ENCODE data around the gene BAIAP3. TPM values are rescaled to one million over a fixed set of nuclear protein-coding genes. Genes with fewer than 3 reads are reported as not detected.

Gene BAIAP3
- total RNA-seq, 1 experiment from 2014 or later = 44.7 TPM

Other genes starting within 250 kb of the BAIAP3 start
- 0.27 TPM for gene C1QTNF8, start 237.4 kb upstream of the BAIAP3 start, total RNA-seq (2021; ENCODE audit: unreplicated experiment)
- gene CACNA1H, start 180.5 kb upstream of the BAIAP3 start, total RNA-seq (2021; ENCODE audit: unreplicated experiment) = 24.3 TPM
- gene TPSG1, start 108.4 kb upstream of the BAIAP3 start, total RNA-seq (2021; ENCODE audit: unreplicated experiment) = not detected
- not detected for gene TPSB2, start 103.5 kb upstream of the BAIAP3 start, total RNA-seq (2021; ENCODE audit: unreplicated experiment)
- gene TPSAB1, start 92.9 kb upstream of the BAIAP3 start, total RNA-seq (2021; ENCODE audit: unreplicated experiment) = 0.25 TPM
- not detected for gene TPSD1, start 77.6 kb upstream of the BAIAP3 start, total RNA-seq (2021; ENCODE audit: unreplicated experiment)
- 212 TPM for gene UBE2I, start 24.0 kb upstream of the BAIAP3 start, total RNA-seq (2021; ENCODE audit: unreplicated experiment)
- gene TSR3, start 18.2 kb downstream of the BAIAP3 start, total RNA-seq (2021; ENCODE audit: unreplicated experiment) = 52.7 TPM
- gene GNPTG, start 18.3 kb downstream of the BAIAP3 start, total RNA-seq (2021; ENCODE audit: unreplicated experiment) = 35.2 TPM
- gene UNKL, start 81.1 kb downstream of the BAIAP3 start, total RNA-seq (2021; ENCODE audit: unreplicated experiment) = 24.9 TPM
- 22.6 TPM for gene UQCC4, start 87.1 kb downstream of the BAIAP3 start, total RNA-seq (2021; ENCODE audit: unreplicated experiment)
- gene PERCC1, start 97.4 kb downstream of the BAIAP3 start, total RNA-seq (2021; ENCODE audit: unreplicated experiment) = not detected
- 1.7 TPM for gene CCDC154, start 110.9 kb downstream of the BAIAP3 start, total RNA-seq (2021; ENCODE audit: unreplicated experiment)
- gene CLCN7, start 141.4 kb downstream of the BAIAP3 start, total RNA-seq (2021; ENCODE audit: unreplicated experiment) = 64.0 TPM
- gene PTX4, start 155.3 kb downstream of the BAIAP3 start, total RNA-seq (2021; ENCODE audit: unreplicated experiment) = not detected
- gene TELO2, start 159.7 kb downstream of the BAIAP3 start, total RNA-seq (2021; ENCODE audit: unreplicated experiment) = 74.3 TPM
- 0.22 TPM for gene TMEM204, start 200.0 kb downstream of the BAIAP3 start, total RNA-seq (2021; ENCODE audit: unreplicated experiment)